ENCODE results near the gene KRTAP1-5.

GRCh38 chr17:41002814-41003213, 24.2 kb downstream of the KRTAP1-5 start:
- TF ChIP-seq CTCF (conservative IDR thresholded peaks at IDR 0.05 in 1 of 2, IDR thresholded peaks at IDR 0.05 in 1 of 2; ENCODE audit: extremely low read depth in 1 of 2, insufficient read depth in 1 of 2, low read depth in 1 of 2, low read length in 2 of 2) (no peak), EZH2 (IDR thresholded peaks at IDR 0.05; ENCODE audit: borderline replicate concordance, low read length) (no peak)

All from mammary epithelial cell (primary cell).